ENCODE results near the gene CCSER1.
"Not testable (repeated sequence)": the region's sequence is repeated elsewhere in the genome, so short reads cannot be mapped to it uniquely, and the experiment has no call there.

CCSER1 gene

DNA sequence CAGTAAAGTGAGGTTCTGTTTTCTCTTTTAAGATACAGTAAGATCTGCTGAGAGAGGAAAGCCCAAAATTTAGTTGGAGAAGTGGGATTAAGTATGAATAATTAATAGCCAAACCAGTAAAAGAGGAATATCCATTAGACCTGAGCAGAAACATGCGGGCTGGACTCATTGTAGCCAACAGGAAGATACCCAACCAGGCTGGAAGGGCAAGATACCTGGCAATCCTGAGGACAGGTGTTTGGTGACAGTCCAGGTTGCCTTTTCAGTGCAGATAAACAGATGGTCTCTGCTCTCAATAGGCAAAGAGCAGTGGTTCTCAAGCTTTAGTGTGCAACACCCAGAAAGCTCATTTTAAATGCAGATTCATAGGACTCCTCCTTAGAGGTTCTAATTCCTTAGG lies 1195.8 kb downstream of the CCSER1 start:
- DNase-seq, result no peak

GRCh38 chr4:91325495-91325894 lies 1198.3 kb downstream of the CCSER1 start:
- no peak for DNase-seq

DNA sequence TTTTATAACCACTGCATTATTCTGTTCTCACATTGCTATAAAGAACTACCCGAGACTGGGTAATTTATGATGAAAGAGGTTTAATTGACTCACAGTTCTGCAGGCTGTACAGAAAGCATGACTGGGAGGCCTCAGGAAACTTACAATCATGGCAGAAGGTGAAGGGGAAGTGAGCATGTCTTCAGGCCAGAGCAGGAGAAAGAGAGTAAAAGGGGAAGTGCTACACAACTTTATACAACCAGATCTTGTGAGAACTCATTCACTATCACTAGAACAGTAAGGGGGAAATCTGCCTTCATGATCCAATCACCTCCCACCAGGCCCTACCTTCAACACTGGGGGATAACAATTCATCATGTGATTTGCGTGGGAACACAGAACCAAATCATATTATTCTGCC lies 1199.0 kb downstream of the CCSER1 start:
- not testable (repeated sequence) for DNase-seq

GRCh38 chr4:91330555-91331137 lies 1203.5 kb downstream of the CCSER1 start:
- no peak for DNase-seq

DNA sequence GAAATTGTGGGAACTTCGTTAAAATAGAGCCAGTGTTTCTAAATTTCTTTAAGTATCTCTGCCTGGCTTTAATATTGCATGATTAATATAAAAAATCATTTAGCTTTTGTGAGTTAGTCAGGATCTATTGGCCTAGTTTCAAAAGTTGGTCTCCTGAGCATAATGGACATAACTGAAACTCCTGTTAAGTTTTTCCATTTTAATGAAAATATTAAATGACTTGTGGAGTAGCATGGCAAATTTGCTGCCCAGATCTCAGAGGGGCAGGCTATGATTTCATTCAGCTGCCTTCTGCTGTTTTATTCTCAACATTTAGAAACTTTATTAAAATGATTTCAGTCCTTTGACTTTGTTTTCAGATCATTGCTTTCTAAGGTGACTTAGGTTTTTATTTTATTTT lies 1213.6 kb downstream of the CCSER1 start:
- no peak for DNase-seq

DNA sequence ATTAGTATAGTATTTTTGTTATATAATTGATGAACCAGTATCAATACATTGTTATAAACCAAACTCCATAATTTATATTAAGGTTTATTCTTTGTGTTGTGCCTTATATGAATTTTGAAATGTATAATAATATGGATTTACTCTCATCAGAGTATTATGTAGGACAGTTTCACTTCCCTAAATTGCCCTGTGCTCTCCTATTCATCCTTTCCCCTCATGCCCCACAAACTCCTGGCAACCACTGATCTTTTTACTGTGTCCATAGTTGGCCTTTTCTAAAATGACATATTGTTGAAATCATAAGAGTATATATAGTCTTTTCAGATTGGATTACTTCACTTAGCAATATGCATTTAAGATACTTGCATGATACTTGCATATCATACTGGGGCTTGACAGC lies 1218.4 kb downstream of the CCSER1 start:
- DNase-seq, result no peak

DNA sequence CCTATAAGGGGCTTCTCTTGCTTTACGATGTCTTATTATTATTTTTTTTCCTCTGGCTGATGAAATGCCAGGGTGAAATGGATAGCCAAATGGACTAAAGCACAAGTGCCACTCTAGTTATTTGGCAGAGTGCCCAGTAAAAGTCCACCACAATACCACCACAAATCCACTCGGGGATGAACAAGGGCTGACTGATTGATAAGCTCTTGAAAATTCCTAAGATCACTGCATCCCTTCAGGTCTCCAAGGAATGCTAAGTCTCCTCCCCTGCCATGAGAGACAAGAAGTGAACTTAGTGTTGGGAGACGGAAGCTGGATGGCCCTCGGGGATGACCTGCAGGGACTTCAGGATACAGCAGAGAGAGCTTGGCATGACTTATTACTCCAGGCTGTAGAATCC lies 1229.3 kb downstream of the CCSER1 start:
- DNase-seq, result not testable (repeated sequence)

DNA sequence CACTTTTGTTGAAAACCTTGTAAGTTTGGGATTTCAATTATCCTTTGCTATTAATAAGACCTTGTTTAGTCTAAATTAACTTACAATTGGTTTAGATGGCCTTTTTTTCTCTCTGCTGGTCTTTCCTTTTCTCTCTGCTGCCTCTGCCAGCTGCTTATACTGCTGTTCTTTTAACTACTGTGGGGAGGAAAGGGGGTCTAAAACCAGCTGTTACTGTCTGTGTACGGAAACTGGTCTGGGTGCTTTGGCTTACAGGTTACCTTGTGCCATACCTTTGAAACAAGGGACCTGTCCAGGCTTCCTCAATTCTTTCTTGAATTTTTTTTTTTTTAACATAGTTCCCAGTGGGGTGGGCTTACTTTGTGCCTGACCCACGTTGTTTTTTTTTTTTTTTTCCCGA lies 1230.8 kb downstream of the CCSER1 start:
- DNase-seq, result not testable (repeated sequence)

DNA sequence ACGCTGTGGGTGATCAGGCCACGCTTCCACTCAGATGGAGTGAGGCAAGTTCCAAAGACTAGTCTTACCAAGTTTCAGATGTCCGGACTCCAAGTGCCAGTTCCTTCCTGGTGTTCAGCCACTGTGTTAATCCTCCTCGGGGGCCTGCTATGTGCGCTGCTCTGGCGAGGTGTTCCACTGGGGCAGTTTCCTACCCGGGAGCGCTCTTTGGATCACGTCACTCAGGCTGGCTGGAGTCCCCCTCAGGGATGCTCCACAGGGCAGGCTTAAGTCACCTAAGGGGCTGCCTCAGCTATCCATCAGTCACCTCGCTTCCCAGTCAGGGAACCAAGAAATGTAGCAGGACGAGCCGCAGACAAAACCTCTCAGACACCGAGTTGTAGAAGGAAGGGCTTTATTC lies 1231.4 kb downstream of the CCSER1 start:
- DNase-seq, result not testable (repeated sequence)

DNA sequence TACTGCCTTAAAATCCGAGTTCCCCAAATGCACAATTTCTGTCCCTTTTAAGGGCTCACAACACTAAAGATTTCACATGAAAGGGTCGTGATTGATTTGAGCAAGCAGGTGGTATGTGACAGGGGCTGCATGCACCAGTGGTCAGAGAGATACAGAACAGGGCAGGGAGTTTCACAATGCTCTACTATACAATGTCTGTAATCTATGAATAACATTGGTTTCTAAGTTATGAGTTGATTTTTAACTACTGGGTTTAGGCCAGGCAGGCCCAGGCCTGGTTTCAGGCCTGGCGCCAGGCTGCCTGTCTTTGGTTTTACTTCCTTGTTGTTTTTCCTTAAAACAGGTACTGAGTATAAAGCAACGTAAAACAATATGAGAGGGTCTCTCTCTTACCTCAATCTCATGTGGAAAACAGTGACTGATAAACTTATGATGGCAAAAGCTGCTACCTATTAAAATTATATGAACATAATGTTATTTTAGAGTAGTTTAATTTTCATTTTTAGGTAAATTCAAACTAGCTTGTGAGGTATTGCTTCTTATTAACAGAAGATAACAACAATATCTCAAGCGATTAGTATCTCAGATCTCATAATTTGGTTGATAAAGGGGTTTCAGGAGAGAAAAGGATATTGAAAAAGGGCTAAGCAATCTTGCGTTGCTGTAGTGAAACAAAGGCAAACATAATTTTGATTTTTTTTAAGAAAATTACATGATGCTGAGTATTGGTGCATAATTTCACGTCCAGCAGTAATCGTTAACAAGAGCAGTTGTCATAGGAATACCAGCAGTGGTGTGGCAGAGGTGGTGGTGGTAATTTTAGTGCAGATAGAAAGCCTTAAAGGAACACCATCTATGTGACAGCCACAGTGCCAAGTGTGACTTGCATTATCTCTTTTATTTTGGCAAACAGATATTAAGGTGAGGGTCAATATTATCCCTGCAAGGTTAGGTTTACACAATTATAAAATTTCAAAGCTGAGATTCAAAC lies 1232.1 kb downstream of the CCSER1 start:
- DNase-seq, result no peak

DNA sequence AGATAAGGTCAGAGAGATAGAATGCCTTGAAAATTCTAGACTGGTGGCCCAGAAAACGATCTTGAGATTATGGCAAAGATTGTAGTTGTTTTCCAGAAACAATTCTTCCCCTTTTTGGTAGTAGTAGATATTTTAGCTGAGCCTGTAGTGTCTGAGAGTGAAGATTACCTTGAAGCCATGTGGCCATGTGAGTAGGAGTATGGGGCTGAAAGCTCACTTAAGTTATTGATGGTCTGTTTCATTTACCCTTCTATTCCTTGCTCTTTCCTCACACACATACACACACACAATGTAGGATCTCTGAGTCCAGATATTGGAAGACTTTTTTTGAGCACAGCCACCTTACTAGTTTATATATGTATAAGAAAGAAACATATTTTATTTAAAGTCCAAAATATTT lies 1234.9 kb downstream of the CCSER1 start:
- DNase-seq, result no peak

GRCh38 chr4:91366554-91366953 lies 1239.4 kb downstream of the CCSER1 start:
- DNase-seq, result no peak

- DNase-seq, result no peak
Measured at GRCh38 chr4:91369116-91369515, 1241.9 kb downstream of the CCSER1 start.

DNA sequence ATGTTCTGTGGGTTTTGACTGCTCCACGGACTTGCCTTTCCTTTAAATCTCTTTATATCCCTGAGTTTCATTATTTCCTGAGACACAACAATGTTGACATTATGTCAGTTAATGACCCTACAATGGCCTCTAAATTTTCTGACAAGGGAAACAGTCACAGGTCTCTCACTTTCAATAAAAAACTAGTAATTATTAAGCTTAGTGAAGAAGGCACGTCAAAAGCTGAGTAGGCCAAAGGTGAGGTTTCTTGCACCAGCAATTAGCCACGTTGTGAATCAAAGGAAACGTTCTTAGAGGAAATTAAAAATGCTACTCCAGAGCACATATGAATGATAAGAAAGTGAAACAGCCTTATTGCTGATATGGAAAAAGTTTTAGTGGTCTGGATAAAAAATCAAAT lies 1246.4 kb downstream of the CCSER1 start:
- DNase-seq, result no peak

GRCh38 chr4:91405431-91405830 lies 1278.2 kb downstream of the CCSER1 start:
- not testable (repeated sequence) for DNase-seq

DNA sequence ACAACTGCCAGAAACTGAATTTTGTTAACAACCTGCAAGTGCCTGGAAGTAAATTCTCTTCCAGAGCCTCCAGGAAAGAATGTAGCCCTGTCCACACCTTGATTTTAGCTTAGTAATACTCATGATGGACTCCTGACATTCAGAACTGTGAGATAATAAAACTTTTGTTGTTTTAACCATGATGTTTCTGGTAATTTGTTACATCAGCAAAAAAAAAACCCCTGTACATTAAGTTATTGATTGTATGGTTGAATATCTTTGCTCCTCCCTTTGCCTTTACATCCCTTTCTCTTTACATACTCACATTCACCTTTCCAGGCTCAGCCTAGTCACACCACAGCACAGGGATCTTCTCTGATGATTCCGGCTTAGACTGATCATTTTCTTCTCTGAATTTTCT lies 1294.8 kb downstream of the CCSER1 start:
- no peak for DNase-seq

DNA sequence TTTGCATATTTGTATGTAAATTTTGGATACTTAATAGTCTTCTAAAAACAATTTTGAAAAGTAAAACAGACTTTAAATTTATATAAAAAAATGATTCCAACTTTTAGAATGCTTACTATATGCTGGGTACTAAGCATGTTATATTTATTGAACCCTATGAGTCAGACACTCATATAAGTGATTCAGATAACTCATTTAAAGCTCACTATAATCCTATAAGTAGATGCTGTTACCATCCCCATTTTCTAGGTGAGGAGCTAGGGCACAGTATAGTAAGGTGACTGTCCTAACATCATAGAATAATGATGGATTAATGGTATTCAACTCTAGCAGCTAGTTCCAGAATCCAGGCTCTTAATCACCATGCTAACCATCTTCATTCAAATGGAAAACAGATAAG lies 1299.5 kb downstream of the CCSER1 start:
- DNase-seq, result no peak

DNA sequence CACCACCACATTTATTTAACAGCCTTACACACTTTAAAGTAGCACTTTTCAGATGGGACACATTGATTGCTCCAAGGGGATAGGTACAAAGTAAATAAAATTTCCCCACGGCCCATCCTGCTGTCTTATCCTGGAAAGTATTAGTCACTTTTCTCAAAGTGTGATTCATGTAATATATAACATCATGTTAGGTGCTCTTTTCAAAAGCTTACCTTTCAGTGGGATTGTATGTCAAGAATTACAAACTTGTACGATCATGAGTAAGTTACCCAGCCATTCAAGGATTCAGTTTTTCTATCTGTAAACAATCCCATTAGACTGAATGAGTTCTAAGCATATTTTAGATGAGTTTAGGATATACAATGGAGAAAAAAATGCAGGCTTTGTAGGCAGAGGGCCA lies 1300.0 kb downstream of the CCSER1 start:
- no peak for DNase-seq

GRCh38 chr4:91434631-91435030 lies 1307.4 kb downstream of the CCSER1 start:
- no peak for DNase-seq

GRCh38 chr4:91436556-91436955 lies 1309.4 kb downstream of the CCSER1 start:
- no peak for DNase-seq

DNA sequence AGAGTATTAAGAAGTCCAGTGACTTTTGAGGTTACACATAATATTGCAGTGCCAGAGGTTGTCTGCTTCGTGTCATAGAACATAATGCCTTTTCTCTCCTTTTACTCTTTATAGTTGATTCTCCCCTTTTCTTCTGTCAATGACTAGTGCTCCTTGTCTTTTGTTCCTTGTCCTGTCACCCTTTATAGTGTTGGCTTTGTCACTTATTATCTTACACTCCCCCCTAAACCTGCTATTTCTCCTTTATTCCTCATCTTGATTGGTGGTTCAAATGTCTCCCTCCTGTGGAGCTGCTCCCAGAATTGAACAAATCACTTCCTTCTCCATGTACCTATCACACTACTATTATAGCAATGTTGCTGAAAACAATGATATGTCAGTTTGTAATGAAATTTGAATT lies 1320.0 kb downstream of the CCSER1 start:
- no peak for DNase-seq

- no peak for DNase-seq
Measured at GRCh38 chr4:91448668-91449330, 1321.6 kb downstream of the CCSER1 start.

- DNase-seq, result no peak
Measured at GRCh38 chr4:91454111-91454510, 1326.9 kb downstream of the CCSER1 start.

- DNase-seq, result not testable (repeated sequence)
Measured at GRCh38 chr4:91462566-91462965, 1335.4 kb downstream of the CCSER1 start.
